IMR-90 (cell line): ENCODE measurements around the gene PRR16. TPM values are rescaled to one million over a fixed set of nuclear protein-coding genes. Genes with fewer than 3 reads are reported as not detected.

ENCODE experiments used
- ATAC-seq: fragments of 200-7000 bp; cut with Tn5 transposase; 2 replicates; pipeline ENCODE4 v1.9.1; 2020; ENCODE audit warnings: low read depth, mild to moderate bottlenecking, moderate library complexity
- BruUV-seq: library from RNA; stranded (reverse); fragments of 400-500 nt; replicated peaks from 2 replicates; lab custom pipeline; 2021; lab: Mats Ljungman, UMichigan
- CTCF ChIA-PET: fragments of 300-600 bp; formaldehyde crosslinking; extraction: SDS; loops from one replicate; lab custom pipeline; 2021; ENCODE audit warnings: antibody characterized with exemption; lab: Yijun Ruan, JAX
- POLR2A ChIA-PET: fragments of 300-600 bp; sonication (Branson Sonifier 250); formaldehyde crosslinking; loops from one replicate; lab custom pipeline; 2022; ENCODE audit warnings: antibody characterized with exemption; ENCODE audit not compliant: unreplicated experiment; lab: Charles Lee
- DNase-seq: peaks from one replicate; pipeline ENCODE4 v3.0.0; 2013
- H2AFZ ChIP-seq: replicated peaks from 2 replicates; pipeline ENCODE3; 2013; ENCODE audit warnings: low read length, mild to moderate bottlenecking; ENCODE audit not compliant: poor library complexity
- H2AK5ac ChIP-seq: 2 replicates; pipeline ENCODE4 v1.6.1; 2013; ENCODE audit warnings: low read depth, low read length, inconsistent platforms
- H2AK9ac ChIP-seq: replicated peaks from 2 replicates; pipeline ENCODE3; 2013; ENCODE audit warnings: mild to moderate bottlenecking, low read depth, low read length, moderate library complexity; ENCODE audit not compliant: poor library complexity
- H2BK120ac ChIP-seq: 2 replicates; pipeline ENCODE4 v1.6.1; 2013; ENCODE audit warnings: low read depth, low read length, inconsistent platforms
- H2BK15ac ChIP-seq: 3 replicates; pipeline ENCODE4 v1.6.1; 2013; ENCODE audit warnings: low read depth, low read length, inconsistent platforms
- H2BK20ac ChIP-seq: 2 replicates; pipeline ENCODE4 v1.6.1; 2013; ENCODE audit warnings: low read depth, mild to moderate bottlenecking, inconsistent platforms, low read length, moderate library complexity
- H2BK5ac ChIP-seq: 2 replicates; pipeline ENCODE4 v1.6.1; 2013; ENCODE audit warnings: mild to moderate bottlenecking, low read depth, low read length, inconsistent platforms; ENCODE audit not compliant: poor library complexity, severe bottlenecking
- H3K14ac ChIP-seq: replicated peaks from 2 replicates; pipeline ENCODE4 v1.6.1; 2013; ENCODE audit warnings: low read depth, low read length, inconsistent platforms
- H3K18ac ChIP-seq: 2 replicates; pipeline ENCODE4 v1.6.1; 2013; ENCODE audit warnings: low read depth, low read length, control low read depth
- H3K23ac ChIP-seq: 2 replicates; pipeline ENCODE4 v1.6.1; 2013; ENCODE audit warnings: low read depth, low read length, inconsistent platforms
- H3K27ac ChIP-seq: 2 replicates; pipeline ENCODE4 v1.5.1; 2013; ENCODE audit warnings: mild to moderate bottlenecking, control low read depth, low read length; ENCODE audit not compliant: insufficient read depth
- H3K27me3 ChIP-seq: 2 replicates; pipeline ENCODE4 v1.6.1; 2013; ENCODE audit warnings: low read length; ENCODE audit not compliant: control insufficient read depth, insufficient read depth
- H3K36me3 ChIP-seq: 2 replicates; pipeline ENCODE4 v1.6.1; 2013; ENCODE audit warnings: low read length, mixed read lengths; ENCODE audit not compliant: control insufficient read depth, insufficient read depth
- H3K4ac ChIP-seq: 2 replicates; pipeline ENCODE4 v1.6.1; 2013; ENCODE audit warnings: low read depth, low read length, inconsistent platforms
- H3K4me1 ChIP-seq: 2 replicates; pipeline ENCODE4 v1.6.1; 2013; ENCODE audit warnings: low read length, mixed read lengths; ENCODE audit not compliant: control insufficient read depth, insufficient read depth
- H3K4me2 ChIP-seq: 2 replicates; pipeline ENCODE4 v1.6.1; 2013; ENCODE audit warnings: low read depth, mild to moderate bottlenecking, control low read depth, low read length, moderate library complexity
- H3K4me3 ChIP-seq: 2 replicates; pipeline ENCODE4 v1.5.1; 2013; ENCODE audit warnings: low read depth, mild to moderate bottlenecking, control low read depth, low read length, moderate library complexity; ENCODE audit not compliant: insufficient read depth
- H3K56ac ChIP-seq: 2 replicates; pipeline ENCODE4 v1.6.1; 2013; ENCODE audit warnings: low read length, inconsistent platforms; ENCODE audit not compliant: insufficient read depth; ENCODE audit errors: extremely low read depth
- H3K79me1 ChIP-seq, 2 experiments: 2 replicates each; pipeline ENCODE4 v1.6.1; 2013; ENCODE audit warnings: low read length in 2 of 2, inconsistent platforms in 1 of 2, low read depth in 1 of 2
- H3K9ac ChIP-seq: 2 replicates; pipeline ENCODE4 v1.6.1; 2013; ENCODE audit warnings: low read depth, low read length, control low read depth
- H3K9me1 ChIP-seq: 2 replicates; pipeline ENCODE4 v1.6.1; 2013; ENCODE audit warnings: low read length, inconsistent platforms; ENCODE audit not compliant: insufficient read depth
- H3K9me3 ChIP-seq: 2 replicates; pipeline ENCODE4 v1.6.1; 2013; ENCODE audit warnings: low read length; ENCODE audit not compliant: control insufficient read depth, insufficient read depth
- H4K20me1 ChIP-seq: 2 replicates; pipeline ENCODE4 v1.6.1; 2013; ENCODE audit warnings: low read length, inconsistent platforms; ENCODE audit not compliant: insufficient read depth
- H4K5ac ChIP-seq: 2 replicates; pipeline ENCODE4 v1.6.1; 2013; ENCODE audit warnings: mild to moderate bottlenecking, low read depth, low read length, control low read depth
- H4K8ac ChIP-seq, 2 experiments: 2 replicates each; pipeline ENCODE4 v1.6.1; 2013; ENCODE audit warnings: low read depth in 2 of 2, low read length in 2 of 2, control low read depth in 1 of 2, inconsistent platforms in 1 of 2
- H4K91ac ChIP-seq: 2 replicates; pipeline ENCODE4 v1.6.1; 2013; ENCODE audit warnings: low read depth, low read length, inconsistent platforms; ENCODE audit not compliant: insufficient read depth
- BHLHE40 ChIP-seq: fragments of 150-350 bp; IDR thresholded peaks from 2 replicates; pipeline ENCODE4 v1.6.1; 2016; ENCODE audit warnings: mild to moderate bottlenecking, low read depth, low read length
- CHD1 ChIP-seq: IDR thresholded peaks from 2 replicates; pipeline ENCODE4 v1.6.1; 2012; ENCODE audit warnings: low read depth, low read length, improper control_type of control experiment
- FOS ChIP-seq: fragments of 150-350 bp; IDR thresholded peaks from 2 replicates; pipeline ENCODE4 v1.6.1; 2016; ENCODE audit warnings: low read depth, low read length
- MAFK ChIP-seq: IDR thresholded peaks from 2 replicates; pipeline ENCODE4 v1.6.1; 2012; ENCODE audit warnings: low read depth, low read length, improper control_type of control experiment
- POLR2A ChIP-seq: IDR thresholded peaks from 2 replicates; pipeline ENCODE4 v1.6.1; 2012; ENCODE audit warnings: mild to moderate bottlenecking, low read depth, low read length
- RAD21 ChIP-seq: IDR thresholded peaks from 2 replicates; pipeline ENCODE4 v1.6.1; 2012; ENCODE audit warnings: low read length, improper control_type of control experiment
- WGBS, 2 experiments: methylation state at CpG; one replicate each; pipeline versions ENCODE4 v1.1.5 to v1.1.7; 2013; ENCODE audit warnings: missing lambda C conversion rate in 2 of 2; ENCODE audit not compliant: insufficient read length in 1 of 2; ENCODE audit errors: extremely low coverage in 2 of 2; 5-methylcytosine and 5-hydroxymethylcytosine counted together
- dilution Hi-C: fragments of 300-500 bp; cut with HindIII; formaldehyde crosslinking; loops from one replicate; pipeline ENCODE4 v1.14.3; 2018; ENCODE audit warnings: low sequenced_read_pairs; ENCODE audit not compliant: unreplicated experiment
- in situ Hi-C: fragments of 300-500 bp; cut with MboI; formaldehyde crosslinking; loops from 3 replicates; pipeline ENCODE4 v1.14.3; 2019; ENCODE audit warnings: low sequenced_read_pairs, inconsistent platforms, mixed read lengths
- intact Hi-C: fragments of 100-400 bp; cut with micrococcal nuclease; formaldehyde crosslinking; loops from 2 replicates; pipeline ENCODE4 v1.10.0; 2022
- polyA plus RNA-seq, 3 experiments: library from polyadenylated mRNA; depleted of rRNA; stranded (reverse); fragments of >200 nt; gene quantifications; 2 replicates each; pipeline ENCODE4 v1.2.3, GENCODE V29; 2012; ENCODE audit warnings: low replicate concordance in 1 of 3
- total RNA-seq: library from RNA; depleted of rRNA; stranded (reverse); fragments of >200 nt; gene quantifications from 2 replicates; pipeline ENCODE4 v1.2.3, GENCODE V29; 2012
- TF ChIP-seq, protein P1 (sequence below): fragments of 150-350 bp; IDR thresholded peaks from 2 replicates; pipeline ENCODE4 v1.6.1; 2016; ENCODE audit warnings: low read depth, mild to moderate bottlenecking, low read length, moderate library complexity, borderline replicate concordance

PRR16 gene
- total and polyA plus RNA-seq, 2 of the 4 experiments (the other 2 are of a cell fraction) = 9.9 to 45.2 TPM

- TF ChIP-seq MAFK = no peak
Measured at GRCh38 chr5:120465436-120465961, 1.4 kb downstream of the PRR16 start (continued).

GRCh38 chr5:120466341-120467006 is 2.4 kb downstream of the PRR16 start:
- H3K14ac ChIP-seq = peak overlapping the region; percentile 39; the same call in 1 of the 2 replicates
- no peaks in the 10 kb centered on the region for H3K27me3 ChIP-seq
- no peak for TF ChIP-seq RAD21
- TF ChIP-seq BHLHE40 = no peak
- TF ChIP-seq CHD1 = no peak
- TF ChIP-seq, protein P1, sequence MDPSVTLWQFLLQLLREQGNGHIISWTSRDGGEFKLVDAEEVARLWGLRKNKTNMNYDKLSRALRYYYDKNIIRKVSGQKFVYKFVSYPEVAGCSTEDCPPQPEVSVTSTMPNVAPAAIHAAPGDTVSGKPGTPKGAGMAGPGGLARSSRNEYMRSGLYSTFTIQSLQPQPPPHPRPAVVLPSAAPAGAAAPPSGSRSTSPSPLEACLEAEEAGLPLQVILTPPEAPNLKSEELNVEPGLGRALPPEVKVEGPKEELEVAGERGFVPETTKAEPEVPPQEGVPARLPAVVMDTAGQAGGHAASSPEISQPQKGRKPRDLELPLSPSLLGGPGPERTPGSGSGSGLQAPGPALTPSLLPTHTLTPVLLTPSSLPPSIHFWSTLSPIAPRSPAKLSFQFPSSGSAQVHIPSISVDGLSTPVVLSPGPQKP = no peak
- no peak for TF ChIP-seq FOS
- TF ChIP-seq POLR2A = no peak
- no peak overlapping the region for H4K5ac ChIP-seq
- in situ Hi-C loops (loop anchor here (10.0 to 25.0 kb wide), 2 partner anchors 338 to 1496 kb away; partner anchors contain the start of gene SRFBP1), intact Hi-C loops (loop anchor here (5.0 to 10.0 kb wide), 2 partner anchors 992 to 1481 kb away; no protein-coding TSS in a partner anchor), dilution Hi-C loops (no loop called here)
- H3K27ac ChIP-seq = no peak overlapping the region
- H4K91ac ChIP-seq = no peak overlapping the region
- ATAC-seq (no peak), DNase-seq (peak; percentile 14)
- H3K79me1 ChIP-seq = peaks cover 14 to 38% of the 10 kb centered on the region in 2 experiments; a peak in 3 of 4 replicates
- BruUV-seq = TSS peak; percentile 12
- no peak overlapping the region for H2BK120ac ChIP-seq
- H2AK5ac ChIP-seq = no peak overlapping the region
- peak overlapping the region; percentile 88; the same call in 1 of the 2 replicates for H3K9ac ChIP-seq
- ChIA-PET CTCF (no interaction called here), POLR2A (no interaction called here)
- H2AK9ac ChIP-seq = no peak overlapping the region
- no peak overlapping the region for H2BK15ac ChIP-seq
- H3K4ac ChIP-seq = no peak overlapping the region
- H3K23ac ChIP-seq = peak overlapping the region; percentile 66; the same call in 1 of the 2 replicates
- 0 out of 4 replicates have a peak overlapping the region, but pooled peaks have one; percentile 11 to 24 for H4K8ac ChIP-seq
- peak overlapping the region; percentile 29 for H2BK5ac ChIP-seq
- WGBS, 2 experiments = no CpG with 5 or more reads among the region's 4 CpGs
- peak overlapping the region; percentile 87; the same call in 1 of the 2 replicates for H3K18ac ChIP-seq
- no peak overlapping the region for H2BK20ac ChIP-seq
- no peaks in the 10 kb centered on the region; the same call in 1 of the 2 replicates for H4K20me1 ChIP-seq
- H2AFZ ChIP-seq = no peak overlapping the region
- H3K4me1 ChIP-seq = no peaks in the 10 kb centered on the region
- H3K9me3 ChIP-seq = no peaks in the 10 kb centered on the region
- H3K4me3 ChIP-seq = peak overlapping the region; percentile 94
- H3K4me2 ChIP-seq = peak overlapping the region; percentile 100
- no peaks in the 10 kb centered on the region for H3K36me3 ChIP-seq
- no peaks in the 10 kb centered on the region for H3K9me1 ChIP-seq
- peak overlapping the region; percentile 81; the same call in 1 of the 2 replicates for H3K56ac ChIP-seq
